GM18861 (cell line): ENCODE measurements around the gene TRIO.
A peak's percentile ranks its signal among the peaks of the same experiment; 100 is the strongest.
"Not testable (repeated sequence)": the region's sequence is repeated elsewhere in the genome, so short reads cannot be mapped to it uniquely, and the experiment has no call there.

Experiments used
- ATAC-seq: cut with Tn5 transposase; IDR thresholded peaks from one replicate; pipeline ENCODE4 v1.9.1; 2021; ENCODE audit not compliant: unreplicated experiment

Gene TRIO

DNA sequence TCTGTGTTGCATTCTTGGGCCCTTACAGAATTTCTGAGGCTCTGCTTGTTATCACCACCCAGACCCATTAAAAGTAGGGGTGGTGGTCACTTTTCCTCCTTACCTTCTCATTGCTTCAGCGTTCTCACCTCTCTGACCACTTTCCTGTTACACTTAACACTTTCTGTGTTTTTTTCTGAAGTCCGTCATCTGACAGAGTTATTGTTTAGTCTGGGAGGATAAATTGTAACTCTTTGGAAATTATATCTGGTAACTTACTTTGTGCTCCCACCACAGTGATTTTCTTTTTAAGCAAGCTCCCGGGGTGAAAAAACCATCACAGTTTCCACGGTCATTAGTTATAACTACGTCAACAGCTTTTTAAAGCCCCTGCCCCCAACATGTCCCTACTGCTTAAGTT is 227.2 kb downstream of the TRIO start:
- no peak for ATAC-seq

GRCh38 chr5:14373685-14374084 is 230.5 kb downstream of the TRIO start:
- peak; percentile 36 for ATAC-seq

- no peak for ATAC-seq
Measured at GRCh38 chr5:14374100-14374499, 231.0 kb downstream of the TRIO start.

- ATAC-seq: no peak
Measured at GRCh38 chr5:14376789-14377188, 233.6 kb downstream of the TRIO start.

GRCh38 chr5:14379739-14380497 is 236.8 kb downstream of the TRIO start:
- no peak for ATAC-seq

DNA sequence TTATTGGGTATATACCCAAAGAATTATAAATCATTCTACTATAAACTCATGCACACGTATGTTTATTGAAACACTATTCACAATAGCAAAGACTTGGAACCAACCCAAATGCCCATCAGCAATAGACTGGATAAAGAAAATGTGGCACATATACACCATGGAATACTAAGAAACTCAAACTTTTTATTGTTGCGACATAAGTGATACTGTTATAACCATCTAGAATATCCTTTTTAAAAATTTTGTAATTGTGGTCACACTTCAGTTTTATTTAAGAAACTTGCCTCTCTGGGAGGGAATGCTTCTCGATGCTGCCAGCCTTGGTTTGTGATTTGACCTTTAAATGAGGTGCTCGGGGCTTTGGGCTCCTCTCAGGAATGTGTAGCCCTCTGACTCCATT is 237.6 kb downstream of the TRIO start:
- ATAC-seq: no peak

DNA sequence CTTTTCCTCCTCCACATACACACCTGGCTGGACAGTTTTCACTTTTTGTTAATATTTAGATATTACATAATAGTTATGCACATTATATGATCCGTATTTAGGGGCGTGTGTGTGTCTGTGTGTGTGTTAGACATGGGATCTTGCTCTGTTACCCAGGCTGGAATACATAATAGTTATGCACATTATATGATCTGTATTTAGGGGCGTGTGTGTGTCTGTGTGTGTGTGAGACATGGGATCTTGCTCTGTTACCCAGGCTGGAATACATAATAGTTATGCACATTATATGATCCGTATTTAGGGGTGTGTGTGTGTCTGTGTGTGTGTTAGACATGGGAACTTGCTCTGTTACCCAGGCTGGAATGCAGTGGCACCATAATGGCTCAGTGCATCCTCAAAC is 239.5 kb downstream of the TRIO start:
- no peak for ATAC-seq

- no peak for ATAC-seq
Measured at GRCh38 chr5:14383923-14384322, 240.8 kb downstream of the TRIO start.

- ATAC-seq: no peak
Measured at GRCh38 chr5:14385019-14385418, 241.9 kb downstream of the TRIO start.

DNA sequence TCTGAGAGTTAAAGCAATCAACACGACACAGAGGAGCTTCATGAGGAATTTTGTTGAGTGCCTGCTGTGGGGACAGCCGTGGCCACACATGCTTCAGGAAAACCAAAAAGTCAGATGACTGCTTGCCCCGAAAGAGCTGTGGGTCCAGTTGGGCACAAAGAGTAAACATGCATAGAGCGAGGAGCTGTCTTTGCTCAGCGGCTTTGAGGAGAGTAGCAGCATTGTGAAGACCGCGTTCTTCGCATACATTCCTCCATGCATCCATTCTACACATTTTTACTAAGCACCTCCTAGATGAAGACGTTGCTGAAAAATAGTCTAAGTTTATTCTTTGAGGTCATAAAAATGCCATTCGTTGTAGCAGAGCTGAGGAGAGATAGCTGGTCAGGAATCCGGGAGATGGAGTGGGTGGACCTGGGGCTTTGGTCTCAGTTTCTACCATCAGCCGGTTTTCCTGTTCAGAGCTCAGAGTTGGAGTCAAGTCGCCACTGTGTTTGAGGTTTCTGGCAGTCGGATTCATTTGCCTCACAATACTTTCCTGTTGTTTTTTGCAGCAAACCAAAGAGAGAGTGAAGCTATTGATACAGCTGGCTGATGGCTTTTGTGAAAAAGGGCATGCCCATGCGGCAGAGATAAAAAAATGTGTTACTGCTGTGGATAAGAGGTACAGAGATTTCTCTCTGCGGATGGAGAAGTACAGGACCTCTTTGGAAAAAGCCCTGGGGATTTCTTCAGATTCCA is 243.9 kb downstream of the TRIO start:
- no peak for ATAC-seq

- ATAC-seq: no peak
Measured at GRCh38 chr5:14388741-14389140, 245.6 kb downstream of the TRIO start.

- not testable (repeated sequence) for ATAC-seq
Measured at GRCh38 chr5:14392552-14392951, 249.4 kb downstream of the TRIO start.

DNA sequence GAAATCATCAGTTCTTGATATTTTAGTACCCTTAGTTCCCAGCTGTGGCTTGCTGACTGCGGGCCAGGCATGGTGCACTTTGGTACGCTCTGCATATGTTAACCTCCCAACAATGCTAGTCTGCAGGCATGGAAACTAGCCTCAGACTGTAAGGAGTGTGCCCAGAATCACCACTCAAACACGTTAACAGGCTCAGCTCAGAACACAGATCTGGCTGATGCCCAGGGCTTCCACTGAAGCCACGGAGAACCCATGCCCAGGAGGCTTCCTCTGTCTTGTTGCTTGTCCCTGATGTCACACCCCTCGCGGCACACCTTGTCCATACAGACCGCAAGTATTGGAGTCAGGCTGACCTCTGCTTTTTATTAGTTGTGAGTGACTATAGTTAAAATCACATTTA is 251.2 kb downstream of the TRIO start:
- no peak for ATAC-seq

DNA sequence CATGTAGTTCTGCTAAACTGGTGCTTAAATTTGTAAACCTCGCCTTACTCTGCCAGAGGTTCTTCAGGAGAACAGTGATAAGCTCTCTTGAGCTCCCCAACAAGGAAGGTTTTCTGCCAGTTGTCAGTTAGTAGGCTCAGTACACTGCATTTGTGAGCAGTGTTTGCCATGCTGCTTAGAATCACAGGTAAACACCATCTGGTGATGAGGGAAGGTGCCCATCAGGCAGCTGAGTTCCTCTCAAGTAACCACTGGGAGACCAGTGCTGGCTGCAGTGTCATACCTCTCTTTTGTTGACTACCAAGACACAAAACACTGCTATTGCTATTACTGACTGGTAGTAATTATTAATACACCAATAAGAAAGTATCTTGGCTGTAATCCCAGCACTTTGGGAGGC is 252.3 kb downstream of the TRIO start:
- no peak for ATAC-seq

DNA sequence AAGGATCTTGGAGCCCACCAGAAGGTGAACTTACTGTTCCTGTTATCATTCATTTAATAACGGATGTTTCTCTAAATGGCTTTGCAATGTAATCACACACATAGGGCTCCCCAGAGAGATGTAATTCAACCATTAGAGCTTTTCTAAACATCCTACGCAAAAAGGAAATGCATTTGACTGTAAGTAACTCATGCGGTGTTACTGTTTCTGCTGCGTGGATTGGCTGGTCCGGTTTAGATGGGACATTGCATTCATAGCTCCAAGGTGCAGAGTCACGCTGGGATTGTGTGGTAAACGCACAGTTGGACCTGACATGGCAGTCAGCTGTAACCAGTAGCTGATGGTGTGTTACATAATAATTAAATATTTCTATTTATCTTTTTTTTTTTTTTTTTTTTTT is 252.9 kb downstream of the TRIO start:
- no peak for ATAC-seq

- ATAC-seq: no peak
Measured at GRCh38 chr5:14396737-14397136, 253.6 kb downstream of the TRIO start.

DNA sequence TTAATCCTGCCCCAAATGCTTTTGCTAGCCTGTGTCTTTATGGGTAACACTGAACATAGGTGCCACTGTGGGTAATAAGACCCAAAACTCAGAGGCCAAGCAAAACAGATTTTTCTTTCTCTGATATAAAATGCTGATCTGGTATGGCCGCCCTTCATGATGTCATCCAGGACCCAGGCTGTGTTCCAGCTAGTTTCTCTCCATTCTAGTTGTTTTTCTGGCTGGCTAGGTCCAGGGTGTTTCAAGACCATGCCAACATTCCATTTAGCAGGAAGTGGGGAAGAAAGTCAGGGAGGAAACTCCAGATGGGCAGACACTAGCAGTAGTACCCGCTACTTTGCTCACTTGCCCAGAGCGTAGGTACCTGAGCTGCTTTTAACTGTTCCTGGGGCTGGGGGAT is 254.6 kb downstream of the TRIO start:
- ATAC-seq: no peak

GRCh38 chr5:14399054-14399692 is 256.0 kb downstream of the TRIO start:
- ATAC-seq: no peak

GRCh38 chr5:14400085-14400484 is 256.9 kb downstream of the TRIO start:
- ATAC-seq: no peak

GRCh38 chr5:14400611-14401010 is 257.5 kb downstream of the TRIO start:
- no peak for ATAC-seq

GRCh38 chr5:14401639-14402038 is 258.5 kb downstream of the TRIO start:
- no peak for ATAC-seq

DNA sequence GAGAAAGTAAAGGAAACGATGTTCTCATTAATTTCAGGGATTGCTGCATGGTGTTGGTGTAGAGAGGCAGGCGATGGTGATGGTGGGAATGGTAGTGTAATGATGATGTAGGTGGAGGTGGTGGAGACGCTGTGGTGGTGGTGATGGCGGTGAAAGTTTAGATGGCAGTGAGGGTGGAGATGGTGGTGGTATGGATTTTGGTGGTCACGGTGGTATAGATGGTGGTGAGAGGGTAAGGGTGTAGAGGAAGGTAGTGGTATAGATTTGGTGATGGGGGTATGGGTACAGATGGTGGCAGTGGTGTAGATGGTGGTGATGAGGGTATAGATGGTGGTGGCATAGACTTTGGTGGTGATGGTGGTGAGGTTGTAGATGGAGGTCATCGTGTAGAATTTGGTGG is 259.3 kb downstream of the TRIO start:
- no peak for ATAC-seq
